ENCODE results near the gene CTSA. TPM values are rescaled to one million over a fixed set of nuclear protein-coding genes. Genes with fewer than 3 reads are reported as not detected.

CTSA gene
- total RNA-seq, 1 donor from 2014 or later = 15.1 TPM

DNA sequence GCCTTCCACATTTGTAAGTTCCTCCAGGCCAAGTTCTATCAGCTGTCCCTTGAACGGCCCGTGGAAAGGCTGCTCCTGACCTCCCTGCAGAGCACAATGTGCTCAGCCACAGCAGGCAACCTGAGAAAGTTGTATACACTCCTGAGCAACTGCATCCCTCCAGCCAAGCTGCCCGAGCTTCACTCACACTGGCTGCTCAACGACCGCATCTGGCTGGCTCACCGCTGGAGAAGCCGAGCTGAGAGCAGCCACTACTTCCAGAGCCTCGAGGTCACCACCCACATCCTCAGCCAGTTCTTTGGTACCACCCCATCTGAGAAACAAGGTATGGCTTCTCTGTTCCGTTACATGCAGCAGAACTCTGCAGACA, 8.1 kb upstream of the CTSA start:
- Histone ChIP-seq H3K27ac (no peak overlapping the region), H3K27me3 (no peaks in the 10 kb centered on the region), H3K4me1 (peaks cover 4% of the 10 kb centered on the region), H2AFZ (replicated peaks) (no peak overlapping the region), H3K36me3 (no peaks in the 10 kb centered on the region), H3K9me3 (ENCODE audit: low read depth) (no peaks in the 10 kb centered on the region), H3K4me3 (no peak overlapping the region), H3K4me2 (no peak overlapping the region), H3F3A (ENCODE audit: low read depth) (peaks cover 16% of the 10 kb centered on the region), H3K79me2 (ENCODE audit: low read depth) (peaks cover 18% of the 10 kb centered on the region), H3K9ac (no peak overlapping the region), H4K20me1 (ENCODE audit: low read depth) (no peaks in the 10 kb centered on the region)
- Mint-ChIP-seq H3K27me3 (ENCODE audit: insufficient read depth, low read depth) (peaks cover 2% of the 10 kb centered on the region), H3K9me3 (no peaks in the 10 kb centered on the region), H3K4me3 (peak overlapping the region; percentile 81), H3K27ac (no peak overlapping the region), H3K4me1 (peaks cover 20% of the 10 kb centered on the region), H3K36me3 (peaks cover 13% of the 10 kb centered on the region)
- no peak for DNase-seq (ENCODE audit: low spot score)
- TF ChIP-seq, protein P1, sequence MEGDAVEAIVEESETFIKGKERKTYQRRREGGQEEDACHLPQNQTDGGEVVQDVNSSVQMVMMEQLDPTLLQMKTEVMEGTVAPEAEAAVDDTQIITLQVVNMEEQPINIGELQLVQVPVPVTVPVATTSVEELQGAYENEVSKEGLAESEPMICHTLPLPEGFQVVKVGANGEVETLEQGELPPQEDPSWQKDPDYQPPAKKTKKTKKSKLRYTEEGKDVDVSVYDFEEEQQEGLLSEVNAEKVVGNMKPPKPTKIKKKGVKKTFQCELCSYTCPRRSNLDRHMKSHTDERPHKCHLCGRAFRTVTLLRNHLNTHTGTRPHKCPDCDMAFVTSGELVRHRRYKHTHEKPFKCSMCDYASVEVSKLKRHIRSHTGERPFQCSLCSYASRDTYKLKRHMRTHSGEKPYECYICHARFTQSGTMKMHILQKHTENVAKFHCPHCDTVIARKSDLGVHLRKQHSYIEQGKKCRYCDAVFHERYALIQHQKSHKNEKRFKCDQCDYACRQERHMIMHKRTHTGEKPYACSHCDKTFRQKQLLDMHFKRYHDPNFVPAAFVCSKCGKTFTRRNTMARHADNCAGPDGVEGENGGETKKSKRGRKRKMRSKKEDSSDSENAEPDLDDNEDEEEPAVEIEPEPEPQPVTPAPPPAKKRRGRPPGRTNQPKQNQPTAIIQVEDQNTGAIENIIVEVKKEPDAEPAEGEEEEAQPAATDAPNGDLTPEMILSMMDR (IDR thresholded peaks at IDR 0.05) = no peak
- TF ChIP-seq EZH2phosphoT487 (IDR thresholded peaks at IDR 0.05) (no peak), EZH2 (IDR thresholded peaks at IDR 0.05) (no peak)

DNA sequence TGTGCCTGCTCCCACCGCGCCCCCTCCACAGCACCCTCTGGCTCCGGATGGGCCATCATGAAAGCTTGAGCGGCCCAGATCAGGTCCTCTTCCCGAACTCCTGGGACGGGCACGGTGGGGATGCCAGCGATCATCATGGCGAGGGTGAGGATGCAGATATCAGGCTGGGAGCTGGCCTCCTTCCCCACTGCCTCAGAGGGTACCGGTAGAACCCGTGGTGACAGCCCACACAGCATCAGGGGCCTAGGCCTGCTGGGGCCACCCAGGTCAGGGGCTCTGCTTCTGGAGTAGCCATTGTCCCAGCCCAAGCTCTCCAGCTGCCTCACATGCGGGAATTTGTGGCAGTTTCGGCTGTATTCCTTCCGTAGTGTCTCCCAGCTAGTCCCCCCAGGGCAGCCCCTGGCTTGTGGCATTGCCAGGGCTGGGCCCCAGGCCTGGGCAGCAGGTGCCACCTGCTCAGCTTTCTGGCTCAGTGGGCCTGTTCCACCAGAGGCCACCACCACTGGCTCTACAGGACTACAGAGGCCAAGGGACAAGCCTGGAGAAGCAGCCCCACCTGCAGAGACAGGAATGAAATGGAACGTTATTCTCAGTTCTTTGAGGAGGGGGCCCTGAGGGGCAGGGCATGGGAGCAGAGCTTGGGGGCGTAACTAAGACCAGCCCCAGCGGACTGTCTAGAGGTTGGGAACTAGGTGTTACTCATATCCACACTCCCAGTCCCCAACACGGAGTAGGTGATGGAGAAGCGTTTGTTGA, 4.4 kb upstream of the CTSA start:
- no peak overlapping the region for H3K27ac Mint-ChIP-seq
- Histone ChIP-seq H2AFZ (replicated peaks) (no peak overlapping the region), H3K4me3 (no peak overlapping the region), H3K4me1 (peaks cover 11% of the 10 kb centered on the region), H4K20me1 (ENCODE audit: low read depth) (no peaks in the 10 kb centered on the region), H3K27ac (no peak overlapping the region), H3K9me3 (ENCODE audit: low read depth) (no peaks in the 10 kb centered on the region), H3K79me2 (ENCODE audit: low read depth) (peaks cover 11% of the 10 kb centered on the region), H3K27me3 (peaks cover 9% of the 10 kb centered on the region), H3K36me3 (no peaks in the 10 kb centered on the region), H3K4me2 (no peak overlapping the region), H3F3A (ENCODE audit: low read depth) (peaks cover 9% of the 10 kb centered on the region), H3K9ac (no peak overlapping the region)
- H3K4me3 Mint-ChIP-seq = no peak overlapping the region
- H3K36me3 Mint-ChIP-seq = peaks cover 13% of the 10 kb centered on the region
- H3K4me1 Mint-ChIP-seq = peaks cover 22% of the 10 kb centered on the region
- no peak for DNase-seq (ENCODE audit: low spot score)
- H3K27me3 Mint-ChIP-seq (ENCODE audit: insufficient read depth, low read depth) = peaks cover 4% of the 10 kb centered on the region
- no peaks in the 10 kb centered on the region for H3K9me3 Mint-ChIP-seq
- TF ChIP-seq EZH2phosphoT487 (IDR thresholded peaks at IDR 0.05) = no peak
- TF ChIP-seq EZH2 (IDR thresholded peaks at IDR 0.05) = no peak
- TF ChIP-seq, protein P1 (IDR thresholded peaks at IDR 0.05) = no peak

DNA sequence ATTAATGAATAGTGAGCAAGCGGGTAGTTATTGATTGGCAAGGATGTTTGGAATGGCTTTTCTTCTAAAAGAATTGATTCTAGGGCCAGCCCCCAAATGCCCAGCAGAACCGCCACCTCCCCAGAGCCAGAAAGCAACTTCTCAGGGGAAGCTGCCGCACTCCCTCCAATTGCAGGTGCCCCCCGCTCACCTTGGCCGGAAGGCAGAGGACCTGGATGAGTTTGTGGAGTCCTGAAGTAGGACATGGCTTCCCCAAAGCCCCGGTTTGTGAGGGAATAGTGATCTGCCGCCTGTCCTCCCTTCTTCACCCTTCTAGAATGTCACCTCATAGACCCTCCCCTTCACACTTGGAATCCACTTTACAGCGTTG, 3.8 kb upstream of the CTSA start, which contains the start of gene SPATA25:
Gene SPATA25, minus strand, starts transcription at position 277 of the 370 bp plus-strand sequence. Its CDS starts 32 bp downstream, at position 245.
- DNase-seq (ENCODE audit: low spot score) = no peak
- H3K36me3 Mint-ChIP-seq = peaks cover 13% of the 10 kb centered on the region
- peaks cover 10% of the 10 kb centered on the region for H3K4me1 ChIP-seq
- no peak within 1 kb of the TSS for H3K27ac ChIP-seq
- no peaks in the 10 kb centered on the region for H3K36me3 ChIP-seq
- H3K9me3 ChIP-seq (ENCODE audit: low read depth) = no peaks in the 10 kb centered on the region
- TF ChIP-seq, protein P1 (IDR thresholded peaks at IDR 0.05) = no peak
- TF ChIP-seq EZH2phosphoT487 (IDR thresholded peaks at IDR 0.05) (no peak), EZH2 (IDR thresholded peaks at IDR 0.05) (no peak)
- H3K4me3 Mint-ChIP-seq = no peak within 1 kb of the TSS
- H3K27me3 Mint-ChIP-seq (ENCODE audit: insufficient read depth, low read depth) = peaks cover 4% of the 10 kb centered on the region
- peaks cover 9% of the 10 kb centered on the region for H3K27me3 ChIP-seq
- H3F3A ChIP-seq (ENCODE audit: low read depth) = peaks cover 5% of the 10 kb centered on the region
- H3K27ac Mint-ChIP-seq = no peak within 1 kb of the TSS
- H4K20me1 ChIP-seq (ENCODE audit: low read depth) = no peaks in the 10 kb centered on the region
- peaks cover 6% of the 10 kb centered on the region for H3K79me2 ChIP-seq (ENCODE audit: low read depth)
- no peak within 1 kb of the TSS for H3K9ac ChIP-seq
- H3K9me3 Mint-ChIP-seq = no peaks in the 10 kb centered on the region
- H3K4me3 ChIP-seq = no peak within 1 kb of the TSS
- no peak within 1 kb of the TSS for H3K4me2 ChIP-seq
- H2AFZ ChIP-seq (replicated peaks) = no peak within 1 kb of the TSS
- peaks cover 22% of the 10 kb centered on the region for H3K4me1 Mint-ChIP-seq

Data from neural progenitor cell (in vitro differentiated cells).